Parathyroid adenoma (tissue), 2 donors: ENCODE results near the gene PIWIL4.

ENCODE experiments used
- H2AFZ ChIP-seq: fragments of 300-600 bp; sonication (generic); one replicate; pipeline ENCODE4 v1.7.0; 2017; ENCODE audit warnings: antibody characterized with exemption, mild to moderate bottlenecking
- H3K27ac ChIP-seq: fragments of 300-600 bp; sonication (generic); one replicate; pipeline ENCODE4 v1.7.0; 2017
- H3K27me3 ChIP-seq: fragments of 300-600 bp; sonication (generic); one replicate; pipeline ENCODE4 v1.7.0; 2017; ENCODE audit warnings: low read length; ENCODE audit not compliant: control insufficient read depth, insufficient read depth
- H3K36me3 ChIP-seq: fragments of 300-600 bp; sonication (generic); one replicate; pipeline ENCODE4 v1.7.0; 2017; ENCODE audit warnings: low read length; ENCODE audit not compliant: control insufficient read depth, insufficient read depth
- H3K4me1 ChIP-seq: fragments of 300-600 bp; sonication (generic); one replicate; pipeline ENCODE4 v1.7.0; 2017; ENCODE audit warnings: control low read depth
- H3K4me2 ChIP-seq: fragments of 300-600 bp; sonication (generic); one replicate; pipeline ENCODE4 v1.7.0; 2017; ENCODE audit warnings: low read length
- H3K4me3 ChIP-seq: fragments of 300-600 bp; sonication (generic); one replicate; pipeline ENCODE4 v1.7.0; 2017; ENCODE audit warnings: low read depth, low read length
- H3K79me2 ChIP-seq: fragments of 300-600 bp; sonication (generic); one replicate; pipeline ENCODE4 v1.7.0; 2017; ENCODE audit warnings: control low read depth
- H3K9ac ChIP-seq: fragments of 300-600 bp; sonication (generic); one replicate; pipeline ENCODE4 v1.7.0; 2017; ENCODE audit warnings: mild to moderate bottlenecking
- H3K9me3 ChIP-seq: fragments of 300-600 bp; sonication (generic); one replicate; pipeline ENCODE4 v1.7.0; 2017; ENCODE audit warnings: low read length; ENCODE audit not compliant: control insufficient read depth
- TF ChIP-seq, protein P1 (sequence below): fragments of 300-600 bp; sonication (generic); IDR thresholded peaks from one replicate; pipeline ENCODE4 v1.7.0; 2017; ENCODE audit warnings: antibody characterized with exemption, mild to moderate bottlenecking
- donor health status: primary hyperparathyroidism.

PIWIL4 gene

DNA sequence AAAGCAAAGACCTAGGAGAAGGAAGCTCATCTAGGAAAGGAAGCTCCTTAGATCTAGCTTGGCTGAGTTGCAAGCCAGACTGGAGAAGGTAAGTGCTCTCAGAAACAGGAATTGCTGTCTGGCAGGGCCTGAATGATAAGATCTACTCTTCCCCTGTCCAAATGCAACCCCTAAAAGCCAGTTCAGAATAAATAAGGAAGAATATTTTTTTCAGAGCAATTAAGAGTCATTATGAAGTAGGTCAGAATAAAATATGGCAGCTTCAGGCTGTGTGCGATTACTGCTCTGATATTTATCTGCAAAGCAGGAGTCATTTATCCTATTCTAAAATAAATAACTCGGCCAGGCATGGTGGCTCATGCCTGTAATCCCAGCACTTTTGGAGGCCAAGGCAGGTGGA, 82.1 kb downstream of the PIWIL4 start:
- Histone ChIP-seq H3K79me2 (no peaks in the 10 kb centered on the region), H3K27me3 (no peaks in the 10 kb centered on the region), H3K36me3 (no peaks in the 10 kb centered on the region), H2AFZ (no peak overlapping the region), H3K4me2 (no peak overlapping the region), H3K9ac (no peak overlapping the region), H3K4me1 (no peaks in the 10 kb centered on the region), H3K9me3 (no peaks in the 10 kb centered on the region), H3K27ac (no peak overlapping the region), H3K4me3 (no peak overlapping the region)
- TF ChIP-seq, protein P1, sequence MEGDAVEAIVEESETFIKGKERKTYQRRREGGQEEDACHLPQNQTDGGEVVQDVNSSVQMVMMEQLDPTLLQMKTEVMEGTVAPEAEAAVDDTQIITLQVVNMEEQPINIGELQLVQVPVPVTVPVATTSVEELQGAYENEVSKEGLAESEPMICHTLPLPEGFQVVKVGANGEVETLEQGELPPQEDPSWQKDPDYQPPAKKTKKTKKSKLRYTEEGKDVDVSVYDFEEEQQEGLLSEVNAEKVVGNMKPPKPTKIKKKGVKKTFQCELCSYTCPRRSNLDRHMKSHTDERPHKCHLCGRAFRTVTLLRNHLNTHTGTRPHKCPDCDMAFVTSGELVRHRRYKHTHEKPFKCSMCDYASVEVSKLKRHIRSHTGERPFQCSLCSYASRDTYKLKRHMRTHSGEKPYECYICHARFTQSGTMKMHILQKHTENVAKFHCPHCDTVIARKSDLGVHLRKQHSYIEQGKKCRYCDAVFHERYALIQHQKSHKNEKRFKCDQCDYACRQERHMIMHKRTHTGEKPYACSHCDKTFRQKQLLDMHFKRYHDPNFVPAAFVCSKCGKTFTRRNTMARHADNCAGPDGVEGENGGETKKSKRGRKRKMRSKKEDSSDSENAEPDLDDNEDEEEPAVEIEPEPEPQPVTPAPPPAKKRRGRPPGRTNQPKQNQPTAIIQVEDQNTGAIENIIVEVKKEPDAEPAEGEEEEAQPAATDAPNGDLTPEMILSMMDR, result no peak

DNA sequence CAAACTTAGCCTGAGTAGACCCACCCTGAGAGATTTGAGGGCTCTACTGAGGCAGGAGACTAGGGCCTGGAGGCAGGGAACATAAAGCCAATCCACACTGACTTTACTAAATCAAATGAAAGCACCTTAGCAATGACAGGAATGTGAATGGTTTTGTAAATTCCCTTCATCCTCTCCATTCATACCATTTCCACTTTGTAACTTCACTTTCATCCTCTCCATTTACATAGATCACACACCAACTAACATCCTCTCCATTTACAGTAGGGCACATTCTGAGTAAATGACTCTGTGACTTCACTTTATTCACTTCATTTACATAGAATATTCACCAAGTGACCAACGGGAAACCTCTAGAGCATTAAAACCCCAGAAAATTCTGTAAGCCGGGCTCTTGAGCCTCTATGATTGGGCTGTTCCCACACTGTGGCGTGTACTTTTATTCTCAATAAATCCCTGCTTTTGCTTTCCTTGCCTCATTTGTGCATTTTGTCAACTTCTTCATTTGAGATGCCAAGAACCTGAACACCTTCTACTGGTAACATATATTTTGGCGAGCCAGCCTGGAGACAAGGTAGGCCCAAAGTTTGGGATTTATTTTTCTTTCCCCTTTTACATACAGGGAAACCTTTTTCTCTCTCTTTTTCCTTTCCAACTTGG, 82.9 kb downstream of the PIWIL4 start:
- H3K4me3 ChIP-seq, result no peak overlapping the region
- H3K27ac ChIP-seq, result no peak overlapping the region
- no peak overlapping the region for H2AFZ ChIP-seq
- TF ChIP-seq, protein P1, result no peak
- H3K79me2 ChIP-seq, result no peaks in the 10 kb centered on the region
- no peak overlapping the region for H3K4me2 ChIP-seq
- H3K27me3 ChIP-seq, result no peaks in the 10 kb centered on the region
- no peak overlapping the region for H3K9ac ChIP-seq
- no peaks in the 10 kb centered on the region for H3K9me3 ChIP-seq
- no peaks in the 10 kb centered on the region for H3K4me1 ChIP-seq
- H3K36me3 ChIP-seq, result no peaks in the 10 kb centered on the region

DNA sequence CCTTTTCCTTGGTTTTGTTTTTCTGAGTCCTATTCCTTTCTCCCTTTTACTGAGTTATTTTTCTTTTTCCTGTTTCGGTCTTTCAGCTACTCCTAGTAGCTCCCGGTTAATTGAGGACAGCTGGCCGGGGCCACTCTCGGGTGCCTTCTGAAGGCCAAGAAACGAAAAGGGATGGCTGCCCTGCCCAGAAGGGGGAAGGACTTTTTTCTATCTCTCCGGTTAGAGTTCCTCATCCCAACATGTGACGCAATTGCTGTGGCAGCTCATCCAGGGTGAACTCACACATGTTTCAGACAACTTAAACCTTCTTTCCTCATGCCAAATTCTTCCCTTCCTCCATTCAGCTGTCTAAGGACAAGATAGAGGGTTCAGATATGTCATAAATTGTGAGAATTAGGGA, 83.6 kb downstream of the PIWIL4 start:
- Histone ChIP-seq H3K4me1 (no peaks in the 10 kb centered on the region), H3K4me2 (no peak overlapping the region), H3K9me3 (no peaks in the 10 kb centered on the region), H3K4me3 (no peak overlapping the region), H2AFZ (no peak overlapping the region), H3K79me2 (no peaks in the 10 kb centered on the region), H3K9ac (no peak overlapping the region), H3K36me3 (no peaks in the 10 kb centered on the region), H3K27ac (no peak overlapping the region), H3K27me3 (no peaks in the 10 kb centered on the region)
- TF ChIP-seq, protein P1, result no peak

DNA sequence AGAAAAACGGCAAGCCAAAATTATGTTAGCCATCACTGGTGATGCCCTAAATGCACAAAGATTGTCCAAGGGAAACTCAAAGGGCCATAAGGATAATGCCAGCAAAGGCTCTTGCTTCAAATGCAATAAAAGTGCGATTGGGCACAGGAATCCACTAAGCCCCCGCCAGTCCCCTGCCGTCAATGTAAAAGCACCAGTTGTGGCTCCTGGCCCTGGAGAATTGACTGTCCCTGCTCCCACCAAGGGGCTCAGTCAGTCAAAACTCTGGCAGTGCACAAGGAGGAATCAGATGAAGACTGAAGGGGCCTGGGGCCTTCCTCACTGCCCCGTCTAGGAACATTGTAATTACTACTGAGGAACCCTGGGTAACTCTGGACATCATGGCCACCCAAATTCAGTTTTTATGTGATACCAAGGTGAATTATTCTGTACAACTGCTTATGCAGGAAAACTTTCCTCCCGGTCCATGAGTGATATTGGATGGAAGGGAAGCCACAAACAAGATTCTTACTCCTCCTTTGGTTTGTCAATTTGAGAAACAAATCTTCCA, 85.6 kb downstream of the PIWIL4 start:
- Histone ChIP-seq H3K9ac (no peak overlapping the region), H3K4me3 (no peak overlapping the region), H3K27me3 (no peaks in the 10 kb centered on the region), H3K4me2 (no peak overlapping the region), H3K36me3 (no peaks in the 10 kb centered on the region), H2AFZ (no peak overlapping the region), H3K27ac (no peak overlapping the region), H3K9me3 (no peaks in the 10 kb centered on the region), H3K4me1 (no peaks in the 10 kb centered on the region), H3K79me2 (no peaks in the 10 kb centered on the region)
- TF ChIP-seq, protein P1, result no peak

DNA sequence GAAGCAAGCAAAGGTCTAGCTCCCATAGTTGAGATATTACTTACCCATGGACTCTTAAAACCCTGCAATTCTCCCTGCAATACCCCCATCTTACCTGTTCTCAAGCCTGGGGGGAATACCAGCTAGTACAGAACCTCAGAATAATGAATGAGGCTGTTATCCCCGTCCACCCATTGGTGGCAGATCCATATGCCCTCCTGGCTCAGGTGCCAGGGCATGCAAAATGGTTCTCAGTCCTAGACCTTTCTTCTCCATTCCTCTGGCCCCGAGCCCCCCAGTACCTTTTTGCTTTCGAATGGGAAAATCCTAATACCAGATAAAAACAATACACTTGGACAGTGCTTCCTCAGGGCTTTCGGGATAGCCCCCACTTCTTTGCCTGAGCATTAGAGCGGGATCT, 86.4 kb downstream of the PIWIL4 start:
- no peaks in the 10 kb centered on the region for H3K79me2 ChIP-seq
- H3K27me3 ChIP-seq, result no peaks in the 10 kb centered on the region
- H3K4me2 ChIP-seq, result no peak overlapping the region
- no peak overlapping the region for H2AFZ ChIP-seq
- no peak overlapping the region for H3K9ac ChIP-seq
- no peak overlapping the region for H3K27ac ChIP-seq
- no peaks in the 10 kb centered on the region for H3K9me3 ChIP-seq
- TF ChIP-seq, protein P1, result no peak
- H3K36me3 ChIP-seq, result no peaks in the 10 kb centered on the region
- no peak overlapping the region for H3K4me3 ChIP-seq
- H3K4me1 ChIP-seq, result no peaks in the 10 kb centered on the region
